EL (cell line): ENCODE data around the gene PADI6.
"Not testable (repeated sequence)": the region's sequence is repeated elsewhere in the genome, so short reads cannot be mapped to it uniquely, and the experiment has no call there.

Experiments
- DNase-seq: peaks from one replicate; pipeline ENCODE4 v3.0.0-alpha.2; 2016

Gene PADI6

GRCh38 chr1:17405898-17406759 is 34.1 kb downstream of the PADI6 start:
- DNase-seq: peak; percentile 60

- DNase-seq: not testable (repeated sequence)
These were observed 34.9 kb downstream of the PADI6 start for GRCh38 chr1:17406760-17407475.

GRCh38 chr1:17407786-17408514 is 36.0 kb downstream of the PADI6 start:
- not testable (repeated sequence) for DNase-seq

DNA sequence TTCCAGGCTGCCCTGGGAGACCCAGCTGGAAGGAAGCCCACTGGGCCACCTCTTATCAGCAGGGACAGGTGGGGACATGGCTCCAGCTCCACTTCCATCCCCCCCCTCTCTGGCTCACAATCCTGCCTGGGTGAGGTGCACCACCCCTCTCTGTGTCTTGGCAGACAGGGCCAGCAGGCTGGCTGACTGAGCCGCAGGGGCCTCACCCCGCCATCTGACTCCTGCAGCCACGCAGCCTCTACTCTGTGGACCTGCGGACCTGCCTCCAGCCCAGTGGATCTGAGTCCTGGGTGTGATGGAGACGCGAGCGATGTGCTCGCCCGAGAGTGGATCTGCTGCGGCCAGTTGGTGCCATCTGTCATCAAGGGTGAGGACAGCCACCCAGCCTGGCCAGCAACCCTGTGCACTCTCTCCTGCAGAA is 37.4 kb downstream of the PADI6 start:
- DNase-seq: no peak

DNA sequence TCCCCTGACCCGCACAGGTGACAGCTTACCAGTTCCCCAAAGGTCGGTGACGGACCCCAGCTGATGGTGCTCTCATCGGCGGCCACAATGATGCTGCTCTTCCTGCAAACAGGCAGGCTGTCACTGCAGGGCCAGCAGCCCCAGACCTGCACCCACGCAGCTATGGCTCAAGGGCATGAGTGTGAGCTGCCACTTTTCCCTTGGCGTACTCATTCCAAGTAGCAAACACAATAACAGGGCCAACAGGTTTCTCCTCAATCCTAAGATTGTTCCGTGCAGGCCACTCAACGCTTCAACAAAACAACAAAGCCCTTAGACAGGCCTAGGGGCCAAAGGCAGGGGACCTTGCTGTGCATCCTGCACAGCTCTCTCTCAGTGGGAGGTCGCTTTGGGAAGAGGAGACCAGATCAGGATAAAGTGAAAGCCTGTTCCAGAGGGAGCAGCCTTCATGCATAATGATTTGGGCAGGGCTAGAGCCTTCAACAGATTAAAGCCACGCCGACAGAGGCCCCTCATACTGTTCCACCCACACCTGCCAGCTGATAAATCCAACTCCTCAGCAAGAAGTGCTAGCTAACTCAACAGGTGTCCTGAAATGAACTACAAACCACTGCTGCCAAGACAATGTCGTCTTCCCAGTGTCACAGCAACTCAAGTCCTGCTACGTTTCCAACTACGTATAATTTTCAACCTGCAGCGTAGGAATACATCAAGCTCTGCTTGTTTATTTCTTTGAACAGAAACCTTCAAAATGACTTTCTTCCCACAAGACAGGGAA is 40.3 kb downstream of the PADI6 start:
- DNase-seq: no peak

DNA sequence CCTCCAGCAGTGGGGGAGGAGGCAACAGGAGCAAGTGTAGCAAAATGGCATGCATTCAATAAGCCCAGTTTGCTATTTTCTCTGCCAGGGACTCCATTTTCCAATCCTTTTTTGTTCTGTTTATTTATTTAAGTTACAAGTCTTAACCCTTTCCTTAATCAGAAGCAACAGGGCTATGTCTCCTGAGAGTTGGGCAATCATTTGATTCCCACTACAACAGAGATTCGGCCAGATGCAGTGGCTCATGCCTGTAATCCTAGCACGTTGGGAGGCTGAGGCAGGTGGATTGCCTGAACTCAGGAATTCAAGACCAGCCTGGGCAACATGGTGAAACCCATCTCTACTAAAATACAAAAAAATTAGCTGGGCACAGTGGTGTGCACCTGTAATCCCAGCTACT is 42.0 kb downstream of the PADI6 start:
- DNase-seq: no peak

GRCh38 chr1:17416389-17416788 is 44.4 kb downstream of the PADI6 start:
- DNase-seq: no peak

- peak; percentile 48 for DNase-seq
These were observed 47.8 kb downstream of the PADI6 start for GRCh38 chr1:17419626-17420328.

DNA sequence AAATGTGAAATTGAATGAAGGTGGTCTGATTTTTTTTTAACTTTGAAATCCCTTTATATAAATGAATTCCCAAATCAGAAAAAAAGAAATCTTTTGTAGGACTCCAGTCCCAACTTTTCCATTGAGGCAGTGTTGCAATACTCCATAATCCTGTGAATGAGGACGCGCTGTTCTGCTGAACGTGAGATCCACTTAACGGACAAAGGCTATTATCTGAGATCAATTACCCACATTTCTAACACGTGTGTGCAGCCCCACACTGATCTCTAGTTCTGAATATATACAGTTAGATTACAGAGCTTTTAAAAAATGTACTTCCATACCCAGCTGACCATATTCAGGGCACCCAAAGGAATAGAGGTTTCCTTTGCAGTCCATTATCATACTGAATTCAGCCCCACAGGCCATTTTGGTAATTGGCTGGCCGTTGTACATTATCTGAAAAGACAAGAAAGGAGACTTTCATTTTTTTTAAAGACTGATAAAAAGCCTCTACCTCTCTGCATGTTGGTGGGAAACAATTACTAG is 48.5 kb downstream of the PADI6 start:
- no peak for DNase-seq

DNA sequence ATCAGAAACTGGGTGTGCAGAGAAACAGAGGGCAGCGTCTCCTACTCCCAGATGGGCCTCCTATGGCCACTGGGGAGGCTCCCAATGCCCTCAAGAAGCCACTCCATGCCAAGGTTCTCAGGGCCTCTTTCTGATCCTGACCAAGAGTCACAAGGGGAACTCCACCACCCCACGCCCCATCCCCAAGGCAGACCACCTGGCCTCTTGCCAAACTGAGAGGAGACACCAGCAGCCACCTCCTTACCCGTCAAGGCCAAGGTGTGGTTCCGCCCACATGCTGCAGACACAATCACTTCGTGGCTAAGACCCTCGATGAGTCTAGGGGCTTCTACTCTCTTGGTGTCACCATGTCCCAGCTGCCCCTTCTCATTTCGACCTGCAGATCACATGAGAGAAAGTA is 50.5 kb downstream of the PADI6 start:
- DNase-seq: no peak

- DNase-seq: no peak
These were observed 51.8 kb downstream of the PADI6 start for GRCh38 chr1:17423781-17424245.

- DNase-seq: no peak
These were observed 54.0 kb downstream of the PADI6 start for GRCh38 chr1:17425806-17426600.

- DNase-seq: no peak
These were observed 56.0 kb downstream of the PADI6 start for GRCh38 chr1:17427696-17428660.

- no peak for DNase-seq
These were observed 57.2 kb downstream of the PADI6 start for GRCh38 chr1:17429183-17429582.

GRCh38 chr1:17432412-17432811 is 60.4 kb downstream of the PADI6 start:
- no peak for DNase-seq

DNA sequence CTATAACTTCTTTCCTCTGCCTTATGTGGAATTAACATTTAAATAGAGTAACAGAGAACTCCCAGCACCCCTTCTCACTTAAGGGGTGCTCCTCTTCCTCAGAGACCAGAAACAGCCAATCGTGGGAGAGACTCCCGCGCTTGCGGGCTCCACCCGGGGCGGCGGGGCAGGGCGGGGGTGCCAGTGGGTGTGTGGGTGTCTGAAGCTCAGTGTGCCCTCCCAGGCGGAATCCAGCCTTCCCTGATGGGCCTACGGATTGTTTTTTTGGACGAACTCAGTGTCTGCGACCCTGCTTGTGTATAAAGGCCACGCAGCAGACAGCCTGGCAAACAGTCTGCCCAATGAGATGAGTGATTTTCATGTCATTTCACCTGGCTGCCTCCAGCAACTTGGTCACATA is 61.3 kb downstream of the PADI6 start:
- DNase-seq: no peak

GRCh38 chr1:17434016-17434415 is 62.0 kb downstream of the PADI6 start:
- no peak for DNase-seq

- DNase-seq: no peak
These were observed 62.6 kb downstream of the PADI6 start for GRCh38 chr1:17434601-17435000.

- DNase-seq: no peak
These were observed 64.6 kb downstream of the PADI6 start for GRCh38 chr1:17436380-17437174.
